ENCODE results near the gene PSMF1.

The PSMF1 gene

GRCh38 chr20:1163653-1164052, 45.3 kb downstream of the PSMF1 start:
- DNase-seq (ENCODE audit: low read depth, low spot score), result no peak

- DNase-seq (ENCODE audit: low read depth, low spot score), result no peak
Observed at GRCh38 chr20:1164871-1165270, 46.5 kb downstream of the PSMF1 start.

- no peak for DNase-seq (ENCODE audit: low read depth, low spot score)
Observed at GRCh38 chr20:1165521-1165920, 47.1 kb downstream of the PSMF1 start.

GRCh38 chr20:1165941-1166340, 47.5 kb downstream of the PSMF1 start:
- DNase-seq (ENCODE audit: low read depth, low spot score), result no peak

- DNase-seq (ENCODE audit: low read depth, low spot score), result no peak
Observed at GRCh38 chr20:1166948-1167720, 48.7 kb downstream of the PSMF1 start.

- no peak for DNase-seq (ENCODE audit: low read depth, low spot score)
Observed at GRCh38 chr20:1169224-1169623, 50.8 kb downstream of the PSMF1 start.

GRCh38 chr20:1171461-1172093, 53.2 kb downstream of the PSMF1 start:
- no peak for DNase-seq (ENCODE audit: low read depth, low spot score)

GRCh38 chr20:1173698-1174097, 55.3 kb downstream of the PSMF1 start:
- no peak for DNase-seq (ENCODE audit: low read depth, low spot score)

GRCh38 chr20:1174787-1175186, 56.4 kb downstream of the PSMF1 start:
- DNase-seq (ENCODE audit: low read depth, low spot score), result no peak

GRCh38 chr20:1177680-1178079, 59.3 kb downstream of the PSMF1 start:
- no peak for DNase-seq (ENCODE audit: low read depth, low spot score)

GRCh38 chr20:1178103-1178502, 59.7 kb downstream of the PSMF1 start:
- no peak for DNase-seq (ENCODE audit: low read depth, low spot score)

- no peak for DNase-seq (ENCODE audit: low read depth, low spot score)
Observed at GRCh38 chr20:1178623-1179022, 60.2 kb downstream of the PSMF1 start.

GRCh38 chr20:1180949-1181348, 62.5 kb downstream of the PSMF1 start:
- DNase-seq (ENCODE audit: low read depth, low spot score), result no peak

- DNase-seq (ENCODE audit: low read depth, low spot score), result no peak
Observed at GRCh38 chr20:1182106-1182505, 63.7 kb downstream of the PSMF1 start.

GRCh38 chr20:1183153-1183552, 64.8 kb downstream of the PSMF1 start:
- no peak for DNase-seq (ENCODE audit: low read depth, low spot score)

GRCh38 chr20:1184260-1184637, 65.8 kb downstream of the PSMF1 start:
- DNase-seq (ENCODE audit: low read depth, low spot score), result no peak

GRCh38 chr20:1184638-1185315, 66.4 kb downstream of the PSMF1 start, which contains the start of gene TMEM74B:
TSS of gene TMEM74B (minus strand) at chr20:1184981. CDS start at chr20:1183801, 1,180 bp downstream.
- no peak for DNase-seq (ENCODE audit: low read depth, low spot score)

- DNase-seq (ENCODE audit: low read depth, low spot score), result no peak
Observed at GRCh38 chr20:1185316-1185741, 66.9 kb downstream of the PSMF1 start.

- no peak for DNase-seq (ENCODE audit: low read depth, low spot score)
Observed at GRCh38 chr20:1185790-1186334, 67.5 kb downstream of the PSMF1 start.

GRCh38 chr20:1186367-1186991, 68.1 kb downstream of the PSMF1 start:
- no peak for DNase-seq (ENCODE audit: low read depth, low spot score)

GRCh38 chr20:1187605-1188171, 69.3 kb downstream of the PSMF1 start:
- DNase-seq (ENCODE audit: low read depth, low spot score), result no peak

- DNase-seq (ENCODE audit: low read depth, low spot score), result no peak
Observed at GRCh38 chr20:1188347-1188746, 69.9 kb downstream of the PSMF1 start.
